ENCODE results near the gene MPZL3. TPM values are rescaled to one million over a fixed set of nuclear protein-coding genes. Genes with fewer than 3 reads are reported as not detected.
"Not testable (repeated sequence)": the region's sequence is repeated elsewhere in the genome, so short reads cannot be mapped to it uniquely, and the experiment has no call there.

The MPZL3 gene
- polyA plus RNA-seq, 1 donor (not counting 4 experiments of a cell fraction or from before 2014, with no cell fraction given): 7.9 TPM

DNA sequence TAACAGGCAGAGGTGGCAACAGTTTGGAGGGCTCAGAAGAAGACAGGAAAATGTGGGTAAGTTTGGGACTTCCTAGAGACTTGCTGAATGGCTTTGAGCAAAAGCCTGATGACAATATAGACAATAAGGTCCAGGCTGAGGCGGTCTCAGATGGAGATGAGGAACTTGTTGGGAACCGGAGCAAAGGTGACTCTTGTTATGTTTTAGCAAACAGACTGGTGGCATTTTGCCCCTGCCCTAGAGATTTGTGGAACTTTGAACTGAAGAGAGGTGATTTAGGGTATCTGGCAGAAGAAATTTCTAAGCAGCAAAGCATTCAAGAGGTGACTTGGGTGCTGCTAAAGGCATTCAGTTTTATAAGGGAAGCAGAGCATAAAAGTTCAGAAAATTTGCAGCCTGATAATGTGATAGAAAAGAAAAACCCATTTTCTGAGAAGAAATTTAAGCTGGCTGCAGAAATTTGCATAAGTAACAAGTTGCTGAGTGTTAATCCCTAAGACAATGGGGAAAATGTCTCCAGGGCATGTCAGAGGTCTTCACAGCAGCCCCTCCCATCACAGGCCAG lies 61.1 kb downstream of the MPZL3 start:
- H3K27ac ChIP-seq (ENCODE audit: control insufficient read depth, insufficient read depth, low read length); H3K9me3 ChIP-seq (ENCODE audit: control insufficient read depth, low read depth, low read length); H3K4me3 ChIP-seq (ENCODE audit: control insufficient read depth in 2 of 3, extremely low read depth in 1 of 3, insufficient read depth in 2 of 3, low read depth in 1 of 3, low read length in 3 of 3); H4K20me1 ChIP-seq (ENCODE audit: control insufficient read depth, extremely low read depth, insufficient read depth, low read length); H3K79me2 ChIP-seq (ENCODE audit: control insufficient read depth, insufficient read depth, low read length); H3K4me2 ChIP-seq (ENCODE audit: control insufficient read depth, extremely low read depth, insufficient read depth, low read depth, low read length); FAIRE-seq; H3K36me3 ChIP-seq (ENCODE audit: control insufficient read depth in 2 of 2, extremely low read depth in 1 of 2, insufficient read depth in 2 of 2, low read length in 2 of 2); dilution Hi-C loops (cut with MboI; ENCODE audit: extremely low pct_ligation_motif_present, low sequenced_read_pairs); H3K9ac ChIP-seq (ENCODE audit: control insufficient read depth, extremely low read depth, insufficient read depth, low read length); H3K27me3 ChIP-seq (ENCODE audit: control insufficient read depth, extremely low read depth, insufficient read depth, low read length); H3K9me1 ChIP-seq (ENCODE audit: control insufficient read depth, extremely low read depth, insufficient read depth, low read length); H2AFZ ChIP-seq (ENCODE audit: control insufficient read depth, low read length); DNase-seq (ENCODE audit: low read depth, low spot score): not testable (repeated sequence)
- H3K4me1 ChIP-seq (ENCODE audit: control insufficient read depth, extremely low read depth, insufficient read depth, low read length): peaks cover 16% of the 10 kb centered on the region

DNA sequence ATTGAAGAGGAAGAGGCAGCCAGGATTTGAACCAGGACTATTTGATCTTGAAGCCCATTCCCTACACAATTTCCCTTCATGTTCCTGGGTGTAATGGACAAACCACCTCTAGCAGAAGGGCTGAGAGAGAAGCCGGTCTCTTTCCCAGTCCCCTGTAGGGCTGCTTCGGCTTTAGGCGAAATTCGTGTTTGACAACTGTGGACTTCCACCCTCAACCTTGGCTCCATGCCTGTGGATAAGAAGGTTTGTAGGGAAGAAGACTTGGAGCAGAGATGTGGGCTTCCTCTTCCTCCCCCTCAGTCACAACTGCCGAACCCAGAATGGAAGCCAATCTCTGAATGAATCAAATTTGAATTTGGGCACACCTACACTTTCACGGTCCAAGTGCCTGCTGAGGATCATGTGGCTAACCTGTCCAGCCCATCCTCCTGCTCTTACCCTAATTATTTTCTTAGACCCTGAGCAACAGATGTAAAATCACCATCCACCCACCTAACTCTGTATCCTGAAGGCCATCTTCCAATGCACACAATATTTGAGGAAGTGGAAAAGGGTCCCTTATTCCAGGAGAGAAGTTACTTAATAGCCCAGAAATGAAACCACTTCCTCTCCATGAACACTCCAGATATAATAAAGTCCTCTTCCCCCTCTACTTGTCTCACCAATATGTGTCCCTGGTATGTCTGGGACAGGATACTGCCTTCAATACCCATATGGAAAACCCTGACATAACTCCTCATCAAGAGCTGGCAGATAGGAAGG lies 65.6 kb downstream of the MPZL3 start:
- Histone ChIP-seq H3K36me3 (ENCODE audit: control insufficient read depth in 2 of 2, extremely low read depth in 1 of 2, insufficient read depth in 2 of 2, low read length in 2 of 2) (no peaks in the 10 kb centered on the region), H3K27ac (ENCODE audit: control insufficient read depth, insufficient read depth, low read length) (no peak overlapping the region), H3K4me2 (ENCODE audit: control insufficient read depth, extremely low read depth, insufficient read depth, low read depth, low read length) (no peak overlapping the region), H3K9ac (ENCODE audit: control insufficient read depth, extremely low read depth, insufficient read depth, low read length) (no peak overlapping the region), H3K4me3 (ENCODE audit: control insufficient read depth in 2 of 3, extremely low read depth in 1 of 3, insufficient read depth in 2 of 3, low read depth in 1 of 3, low read length in 3 of 3) (no peak overlapping the region), H4K20me1 (ENCODE audit: control insufficient read depth, extremely low read depth, insufficient read depth, low read length) (no peaks in the 10 kb centered on the region), H2AFZ (ENCODE audit: control insufficient read depth, low read length) (no peak overlapping the region), H3K27me3 (ENCODE audit: control insufficient read depth, extremely low read depth, insufficient read depth, low read length) (no peaks in the 10 kb centered on the region), H3K9me1 (ENCODE audit: control insufficient read depth, extremely low read depth, insufficient read depth, low read length) (no peaks in the 10 kb centered on the region), H3K4me1 (ENCODE audit: control insufficient read depth, extremely low read depth, insufficient read depth, low read length) (no peaks in the 10 kb centered on the region), H3K79me2 (ENCODE audit: control insufficient read depth, insufficient read depth, low read length) (no peaks in the 10 kb centered on the region), H3K9me3 (ENCODE audit: control insufficient read depth, low read depth, low read length) (no peaks in the 10 kb centered on the region)
- dilution Hi-C loops (cut with MboI; ENCODE audit: extremely low pct_ligation_motif_present, low sequenced_read_pairs): no loop called here
- TF ChIP-seq, protein P1, sequence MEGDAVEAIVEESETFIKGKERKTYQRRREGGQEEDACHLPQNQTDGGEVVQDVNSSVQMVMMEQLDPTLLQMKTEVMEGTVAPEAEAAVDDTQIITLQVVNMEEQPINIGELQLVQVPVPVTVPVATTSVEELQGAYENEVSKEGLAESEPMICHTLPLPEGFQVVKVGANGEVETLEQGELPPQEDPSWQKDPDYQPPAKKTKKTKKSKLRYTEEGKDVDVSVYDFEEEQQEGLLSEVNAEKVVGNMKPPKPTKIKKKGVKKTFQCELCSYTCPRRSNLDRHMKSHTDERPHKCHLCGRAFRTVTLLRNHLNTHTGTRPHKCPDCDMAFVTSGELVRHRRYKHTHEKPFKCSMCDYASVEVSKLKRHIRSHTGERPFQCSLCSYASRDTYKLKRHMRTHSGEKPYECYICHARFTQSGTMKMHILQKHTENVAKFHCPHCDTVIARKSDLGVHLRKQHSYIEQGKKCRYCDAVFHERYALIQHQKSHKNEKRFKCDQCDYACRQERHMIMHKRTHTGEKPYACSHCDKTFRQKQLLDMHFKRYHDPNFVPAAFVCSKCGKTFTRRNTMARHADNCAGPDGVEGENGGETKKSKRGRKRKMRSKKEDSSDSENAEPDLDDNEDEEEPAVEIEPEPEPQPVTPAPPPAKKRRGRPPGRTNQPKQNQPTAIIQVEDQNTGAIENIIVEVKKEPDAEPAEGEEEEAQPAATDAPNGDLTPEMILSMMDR (optimal IDR thresholded peaks at IDR 0.05 in 1 of 3, IDR thresholded peaks at IDR 0.05 in 1 of 3, conservative IDR thresholded peaks at IDR 0.05 in 1 of 3; ENCODE audit: extremely low read depth in 1 of 3, insufficient read depth in 2 of 3, low read length in 3 of 3): no peak
- no peak for TF ChIP-seq EZH2 (IDR thresholded peaks at IDR 0.05; ENCODE audit: low read length)
- FAIRE-seq (no peak), DNase-seq (ENCODE audit: low read depth, low spot score) (no peak)

Measured in keratinocyte (primary cell).